K562 (cell line): Measurements from ENCODE around the gene IFNGR1. TPM values are rescaled to one million over a fixed set of nuclear protein-coding genes. Genes with fewer than 3 reads are reported as not detected.
A peak's percentile ranks its signal among the peaks of the same experiment; 100 is the strongest.

ENCODE experiments used
- ATAC-seq: fragments of 200-7000 bp; cut with Tn5 transposase; 3 replicates; pipeline ENCODE4 v1.9.1; 2020; ENCODE audit warnings: moderate library complexity
- BruUV-seq: library from RNA; stranded (reverse); fragments of 400-500 nt; replicated peaks from 2 replicates; lab custom pipeline; 2021; lab: Mats Ljungman, UMichigan
- CTCF ChIA-PET: fragments of 300-600 bp; formaldehyde crosslinking; extraction: SDS; loops from one replicate; lab custom pipeline; 2021; ENCODE audit warnings: low intra/inter-chr PET ratio; lab: Yijun Ruan, JAX
- POLR2A ChIA-PET: fragments of 300-600, 350-650 bp; sonication (Branson Sonifier 250); formaldehyde crosslinking; extraction: SDS; loops from one replicate; lab custom pipeline; 2021; ENCODE audit warnings: antibody characterized with exemption, inconsistent platforms; lab: Yijun Ruan, JAX
- DNase-seq, 4 experiments: peaks; one replicate each; pipeline versions ENCODE4 v3.0.0 to v3.0.0-alpha.2; 2011 to 2018; ENCODE audit warnings: low spot score in 3 of 4, mixed read lengths in 3 of 4; ENCODE audit errors: extremely low read depth in 1 of 4
- FAIRE-seq: peaks from 2 replicates; lab custom pipeline; 2011; peaks lifted over from hg19 to GRCh38; lab: Jason Lieb, UNC
- H2AFZ ChIP-seq: 2 replicates; pipeline ENCODE4 v1.6.0; 2011; ENCODE audit warnings: low read depth, low read length, control low read depth, inconsistent platforms
- H3K27ac ChIP-seq: fragments of 200-600 bp; 3 replicates; pipeline ENCODE4 v1.8.0; 2011; ENCODE audit warnings: low read depth, mild to moderate bottlenecking, control low read depth, inconsistent platforms, low read length, moderate library complexity, mixed read lengths; ENCODE audit errors: extremely low read depth
- H3K27me3 ChIP-seq, 2 experiments: fragments of 300-600 bp in 1 of 2; 2 replicates in 1 of 2; 3 replicates in 1 of 2; pipeline versions ENCODE4 v1.6.0 to v1.8.0; 2011; ENCODE audit warnings: inconsistent platforms in 2 of 2, low read length in 2 of 2, mild to moderate bottlenecking in 1 of 2, mixed read lengths in 1 of 2, moderate library complexity in 1 of 2; ENCODE audit not compliant: control insufficient read depth in 2 of 2, insufficient read depth in 2 of 2
- H3K36me3 ChIP-seq: fragments of 300-600 bp; 3 replicates; pipeline ENCODE4 v1.8.0; 2011; ENCODE audit warnings: mild to moderate bottlenecking, low read length, inconsistent platforms; ENCODE audit not compliant: control insufficient read depth, insufficient read depth
- H3K4me1 ChIP-seq, 2 experiments: fragments of 200-600 bp in 1 of 2; replicated peaks in 1 of 2; 2 replicates in 1 of 2; 3 replicates in 1 of 2; pipeline versions ENCODE4 v1.5.1 to v1.8.0; 2011; ENCODE audit warnings: inconsistent platforms in 2 of 2, low read length in 2 of 2, mild to moderate bottlenecking in 1 of 2, mixed read lengths in 1 of 2, moderate library complexity in 1 of 2; ENCODE audit not compliant: control insufficient read depth in 2 of 2, insufficient read depth in 2 of 2
- H3K4me2 ChIP-seq: 2 replicates; pipeline ENCODE4 v1.6.1; 2011; ENCODE audit warnings: low read length, control low read depth, inconsistent platforms, mixed read lengths; ENCODE audit not compliant: insufficient read depth
- H3K4me3 ChIP-seq: fragments of 200-600 bp; sonication (generic), shearing (Covaris generic); 2 replicates; pipeline ENCODE4 v1.5.1; 2016; ENCODE audit warnings: control low read depth, inconsistent platforms
- H3K79me2 ChIP-seq: fragments of 200-600 bp; 3 replicates; pipeline ENCODE4 v1.8.0; 2011; ENCODE audit warnings: low read length, inconsistent platforms; ENCODE audit not compliant: control insufficient read depth, insufficient read depth
- H3K9ac ChIP-seq, 2 experiments: 2 replicates each; pipeline versions ENCODE4 v1.6.0 to v1.6.1; 2011; ENCODE audit warnings: low read depth in 2 of 2, low read length in 2 of 2, control low read depth in 1 of 2, inconsistent platforms in 1 of 2, mild to moderate bottlenecking in 1 of 2, mixed read lengths in 1 of 2; ENCODE audit not compliant: insufficient read depth in 1 of 2
- H3K9me1 ChIP-seq: one replicate; pipeline ENCODE4 v1.6.0; 2011; ENCODE audit warnings: inconsistent platforms, mild to moderate bottlenecking, low read length, moderate library complexity; ENCODE audit not compliant: control insufficient read depth, insufficient read depth
- H3K9me3 ChIP-seq: replicated peaks from 2 replicates; pipeline ENCODE4 v1.5.1; 2011; ENCODE audit warnings: low read depth, low read length, inconsistent platforms; ENCODE audit not compliant: control insufficient read depth, insufficient read depth
- H4K20me1 ChIP-seq: replicated peaks from 2 replicates; pipeline ENCODE4 v1.6.1; 2011; ENCODE audit warnings: low read length, inconsistent platforms, mixed read lengths; ENCODE audit not compliant: control insufficient read depth, insufficient read depth
- CBX1 ChIP-seq: sonication (generic); IDR thresholded peaks from 2 replicates; pipeline ENCODE4 v1.6.1; 2016; ENCODE audit warnings: antibody characterized with exemption, low read depth, mild to moderate bottlenecking
- CC2D1A ChIP-seq: fragments of 450-650 bp; IDR thresholded peaks from 2 replicates; pipeline ENCODE4 v1.6.1; 2017; ENCODE audit warnings: mild to moderate bottlenecking
- NFIC ChIP-seq: fragments of 450-650 bp; IDR thresholded peaks from 2 replicates; pipeline ENCODE4 v1.6.1; 2017; ENCODE audit warnings: mild to moderate bottlenecking, inconsistent platforms
- NFXL1 ChIP-seq: fragments of 450-650 bp; formaldehyde crosslinking; IDR thresholded peaks from 2 replicates; pipeline ENCODE4 v1.4.0; 2021; ENCODE audit warnings: mild to moderate bottlenecking
- POLR2G ChIP-seq: fragments of 200-400 bp; formaldehyde crosslinking; IDR thresholded peaks from 2 replicates; pipeline ENCODE4 v1.6.1; 2017; ENCODE audit warnings: low read depth, mild to moderate bottlenecking, antibody characterized with exemption, low read length, moderate library complexity
- SMAD4 ChIP-seq: fragments of 250-450 bp; sonication (Bioruptor Pico); conservative IDR thresholded peaks from 2 replicates; pipeline ENCODE4 v1.8.0; 2021; ENCODE audit warnings: inconsistent platforms, mild to moderate bottlenecking, moderate library complexity
- SMARCC2 ChIP-seq: fragments of 450-650 bp; IDR thresholded peaks from 2 replicates; pipeline ENCODE4 v1.6.1; 2017; ENCODE audit warnings: antibody characterized with exemption, moderate library complexity, mild to moderate bottlenecking, low read depth
- ZKSCAN3 ChIP-seq: fragments of 250-450 bp; sonication (Bioruptor Pico); IDR thresholded peaks from 2 replicates; pipeline ENCODE4 v1.4.0; 2020
- ZNF280A ChIP-seq: fragments of 450-650 bp; IDR thresholded peaks from 2 replicates; pipeline ENCODE4 v1.6.1; 2018; ENCODE audit warnings: mild to moderate bottlenecking, low read depth; ENCODE audit not compliant: partially characterized antibody
- ZNF57 ChIP-seq: fragments of 450-650 bp; formaldehyde crosslinking; IDR thresholded peaks from 2 replicates; pipeline ENCODE4 v1.4.0; 2020; ENCODE audit warnings: mild to moderate bottlenecking, moderate library complexity
- WGBS: fragments of 100-300 bp; shearing (Covaris generic); methylation state at CpG from one replicate; pipeline ENCODE4 v1.1.6; 2016; ENCODE audit warnings: low coverage, mixed read lengths; ENCODE audit not compliant: insufficient coverage; ENCODE audit errors: missing lambda C conversion rate; 5-methylcytosine and 5-hydroxymethylcytosine counted together
- in situ Hi-C: fragments of 300-500 bp; cut with MboI; formaldehyde crosslinking; loops from 4 replicates; pipeline ENCODE4 v1.15.0; 2018; ENCODE audit warnings: inconsistent platforms, mixed read lengths
- intact Hi-C: fragments of 100-400 bp; cut with micrococcal nuclease; formaldehyde crosslinking; loops from 2 replicates; pipeline ENCODE4 v1.14.2; 2022
- polyA plus RNA-seq, 8 experiments: library from polyadenylated mRNA; depleted of rRNA in 4 of 8; stranded (reverse) in 5 of 8; unstranded in 3 of 8; fragments of >200 nt; fragmentation: Nextera tagmentation in 2 of 8; fragmentation: Illumina TruSeq in 1 of 8; extraction: Ambion mirVana in 2 of 8; extraction: Trizol in 1 of 8; gene quantifications; 2 replicates each; pipeline versions ENCODE4 v1.2.1 to v1.2.3, GENCODE V29; 2011 to 2014; ENCODE audit warnings: inconsistent platforms in 1 of 8, missing spikeins in 1 of 8
- total RNA-seq, 7 experiments: library from RNA; depleted of rRNA in 6 of 7; stranded (reverse); fragments of >200 nt in 6 of 7; fragmentation: Illumina TruSeq in 2 of 7; extraction: Trizol in 2 of 7; gene quantifications; 2 replicates each; pipeline versions ENCODE4 v1.2.1 to v1.2.3, GENCODE V29; 2011 to 2021; ENCODE audit warnings: low replicate concordance in 1 of 7
- TF ChIP-seq, protein P1 (sequence below): fragments of 450-650 bp; IDR thresholded peaks from 2 replicates; pipeline ENCODE4 v1.6.1; 2016; ENCODE audit warnings: antibody characterized with exemption

Gene IFNGR1
- total and polyA plus RNA-seq, 9 of the 15 experiments (the other 6 are each of a cell fraction or from before 2014, with no cell fraction given): 14.7 to 47.0 (median 26.7) TPM

DNA sequence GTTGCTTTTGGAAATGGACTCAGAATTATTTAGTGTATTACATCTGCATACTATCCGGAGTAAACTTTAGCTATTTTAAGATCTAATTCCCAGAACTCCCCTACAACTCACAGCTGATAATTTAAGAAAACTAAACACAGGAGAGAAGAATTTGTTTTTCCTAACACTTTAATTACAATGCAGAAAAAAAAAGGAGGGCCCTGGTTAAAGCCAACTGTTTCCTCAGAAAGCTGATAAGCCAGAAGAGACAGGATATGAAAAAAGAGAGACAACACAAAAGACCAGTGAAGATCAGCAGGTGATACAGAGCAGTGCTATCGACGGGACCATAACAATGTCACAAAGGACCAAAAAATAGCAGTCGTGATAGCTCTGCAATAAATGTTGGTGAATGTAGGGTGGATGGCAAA is 5.8 kb downstream of the IFNGR1 start (continued):
- TF ChIP-seq CC2D1A (0 out of 2 replicates have a peak, but pooled peaks have one; percentile 32), SMAD4 (CRISPR knock-in tag) (peak; percentile 63), ZKSCAN3 (CRISPR knock-in tag) (no peak), CBX1 (peak; percentile 94; the same call in 1 of the 2 replicates), NFIC (0 out of 2 replicates have a peak, but pooled peaks have one; percentile 18), SMARCC2 (0 out of 2 replicates have a peak, but pooled peaks have one; percentile 32), POLR2G (no peak)
- TF ChIP-seq, protein P1, sequence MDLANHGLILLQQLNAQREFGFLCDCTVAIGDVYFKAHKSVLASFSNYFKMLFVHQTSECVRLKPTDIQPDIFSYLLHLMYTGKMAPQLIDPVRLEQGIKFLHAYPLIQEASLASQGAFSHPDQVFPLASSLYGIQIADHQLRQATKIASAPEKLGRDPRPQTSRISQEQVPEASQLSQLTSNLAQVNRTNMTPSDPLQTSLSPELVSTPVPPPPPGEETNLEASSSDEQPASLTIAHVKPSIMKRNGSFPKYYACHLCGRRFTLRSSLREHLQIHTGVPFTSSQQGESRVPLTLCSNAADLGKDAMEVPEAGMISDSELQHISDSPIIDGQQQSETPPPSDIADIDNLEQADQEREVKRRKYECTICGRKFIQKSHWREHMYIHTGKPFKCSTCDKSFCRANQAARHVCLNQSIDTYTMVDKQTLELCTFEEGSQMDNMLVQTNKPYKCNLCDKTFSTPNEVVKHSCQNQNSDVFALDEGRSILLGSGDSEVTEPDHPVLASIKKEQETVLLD: 0 out of 2 replicates have a peak, but pooled peaks have one; percentile 30
- TF ChIP-seq, all 486 proteins: peak for 40

DNA sequence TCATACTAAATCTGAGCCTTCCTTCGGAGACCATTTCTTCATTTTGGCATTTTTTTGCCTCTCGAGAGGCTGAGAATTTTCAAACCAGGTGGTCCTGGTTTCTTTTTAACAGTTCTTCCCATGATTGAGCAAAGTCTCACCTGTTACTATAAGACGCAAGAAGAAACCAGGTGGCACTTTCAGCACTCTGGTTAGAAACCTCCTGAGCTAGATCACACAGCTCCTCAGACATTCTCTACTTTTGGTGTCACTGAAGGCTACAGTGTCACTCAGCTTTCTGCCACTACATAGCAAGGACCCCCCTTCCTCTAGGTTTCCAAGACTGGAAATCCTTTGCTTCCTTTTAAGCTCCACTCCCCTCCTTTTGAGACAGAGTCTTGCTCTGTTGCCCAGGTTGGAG is 7.3 kb downstream of the IFNGR1 start:
- FAIRE-seq: peak; percentile 40
- CTCF ChIA-PET: no interaction called here
- H3K9me1 ChIP-seq: no peaks in the 10 kb centered on the region
- H2AFZ ChIP-seq: no peak overlapping the region
- peaks cover 70% of the 10 kb centered on the region for H3K79me2 ChIP-seq
- no peak overlapping the region for H3K4me2 ChIP-seq
- intact Hi-C loops: no loop called here
- H4K20me1 ChIP-seq: no peaks in the 10 kb centered on the region
- ATAC-seq: no peak
- WGBS: 96% methylated on average over 3 of the region's 3 CpGs
- DNase-seq: no peak
- H3K4me3 ChIP-seq: no peak overlapping the region
- H3K9ac ChIP-seq: no peak overlapping the region
- no TSS peak for BruUV-seq
- peaks cover 5% of the 10 kb centered on the region; the same call in 2 of the 3 replicates for H3K36me3 ChIP-seq
- H3K9me3 ChIP-seq: peaks cover 6% of the 10 kb centered on the region
- H3K27me3 ChIP-seq: no peaks in the 10 kb centered on the region
- H3K4me1 ChIP-seq: peaks cover 0 to 13% of the 10 kb centered on the region in 2 experiments; a peak in 3 of 5 replicates
- no peak overlapping the region for H3K27ac ChIP-seq
- in situ Hi-C loops: no loop called here
- POLR2A ChIA-PET: no interaction called here
- TF ChIP-seq NFXL1: no peak
- no peak for TF ChIP-seq ZNF280A
- TF ChIP-seq ZNF57 (CRISPR knock-in tag): no peak
